Stimulated activated CD8-positive, alpha-beta memory T cell treated with anti-CD3 and anti-CD28 coated beads, Interleukin-2, amount 100 ng/mL, for 48 hours (primary cell): ENCODE results near the gene CAPN2.
A peak's percentile ranks its signal among the peaks of the same experiment; 100 is the strongest.
"Not testable (repeated sequence)": the region's sequence is repeated elsewhere in the genome, so short reads cannot be mapped to it uniquely, and the experiment has no call there.

ENCODE experiments used
- DNase-seq, 2 donors: peaks; one replicate each; pipeline ENCODE4 v3.0.0-alpha.2; 2020; ENCODE audit warnings: low read depth in 2 of 2

CAPN2 gene

GRCh38 chr1:223717123-223717522 is 4.8 kb downstream of the CAPN2 start:
- DNase-seq: no peak

DNA sequence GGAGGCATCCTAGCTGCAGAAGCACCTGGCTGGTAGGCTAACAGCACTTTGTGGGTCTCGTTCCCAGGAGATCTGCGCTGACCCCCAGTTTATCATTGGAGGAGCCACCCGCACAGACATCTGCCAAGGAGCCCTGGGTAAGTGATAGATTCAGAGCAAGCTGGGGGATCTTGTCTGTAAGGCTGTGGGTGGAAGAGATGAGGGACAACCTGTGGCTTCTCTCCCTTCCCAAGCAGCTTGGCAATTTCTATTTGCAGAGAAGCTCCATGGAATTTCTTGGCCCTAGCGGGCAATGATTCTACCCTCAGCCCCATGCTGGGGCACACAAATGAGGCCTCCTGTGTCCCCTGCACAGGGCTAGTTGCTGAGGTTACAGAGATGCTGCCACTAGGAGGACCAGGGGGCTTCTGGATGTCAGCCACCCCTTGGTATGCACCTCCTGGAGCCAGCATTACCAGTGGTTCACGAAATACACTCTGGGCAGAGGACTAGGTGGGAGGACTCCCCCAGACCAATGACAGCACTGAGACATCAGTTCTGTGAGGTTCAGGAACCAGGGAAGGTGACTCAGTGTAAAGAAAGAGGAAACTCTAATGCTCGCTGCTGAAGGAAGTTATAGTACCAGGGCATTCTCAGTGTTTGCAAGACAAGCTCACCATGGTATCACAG is 5.5 kb downstream of the CAPN2 start:
- no peak for DNase-seq

DNA sequence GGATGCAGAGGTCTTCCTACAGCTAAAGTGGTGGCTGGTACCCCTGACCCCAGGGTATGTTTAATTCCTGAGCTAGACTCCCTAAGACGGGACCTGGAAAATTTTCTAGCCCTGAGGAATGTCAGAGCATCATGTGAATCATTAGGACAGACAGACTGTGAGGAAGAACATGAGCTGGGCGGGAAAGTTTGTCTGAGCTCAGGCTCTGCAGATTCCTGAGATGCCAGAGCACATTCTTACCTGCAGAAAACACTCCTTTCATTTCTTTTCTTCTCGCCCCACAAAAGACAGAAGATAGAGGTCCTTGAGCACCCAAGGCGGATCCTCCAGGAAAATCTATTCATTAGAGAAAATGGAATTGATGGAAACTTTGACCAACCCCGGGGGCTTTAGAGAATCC is 6.5 kb downstream of the CAPN2 start:
- no peak for DNase-seq

GRCh38 chr1:223720971-223721591 is 8.7 kb downstream of the CAPN2 start:
- no peak for DNase-seq

GRCh38 chr1:223721658-223722607 is 9.6 kb downstream of the CAPN2 start:
- no peak for DNase-seq

- no peak for DNase-seq
Measured at GRCh38 chr1:223723351-223723904, 11.1 kb downstream of the CAPN2 start.

DNA sequence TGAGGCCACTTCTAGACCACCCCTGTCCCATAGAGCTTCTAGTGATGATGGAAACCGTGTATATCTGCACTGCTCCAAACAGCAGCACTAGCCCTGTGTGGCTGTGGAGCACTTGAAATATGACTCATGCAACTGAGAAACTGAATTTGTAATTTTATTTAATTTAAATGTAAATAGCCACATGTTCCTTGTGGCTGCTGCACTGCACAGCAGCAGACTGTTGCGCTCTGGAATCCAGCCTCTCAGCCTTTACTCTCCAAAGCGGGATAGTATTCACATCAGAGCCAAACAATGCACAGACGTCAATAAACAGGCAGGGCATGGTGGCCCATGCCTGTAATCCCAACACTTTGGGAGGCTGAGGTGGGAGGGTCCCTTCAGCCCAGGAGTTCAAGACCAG is 12.0 kb downstream of the CAPN2 start:
- no peak for DNase-seq

DNA sequence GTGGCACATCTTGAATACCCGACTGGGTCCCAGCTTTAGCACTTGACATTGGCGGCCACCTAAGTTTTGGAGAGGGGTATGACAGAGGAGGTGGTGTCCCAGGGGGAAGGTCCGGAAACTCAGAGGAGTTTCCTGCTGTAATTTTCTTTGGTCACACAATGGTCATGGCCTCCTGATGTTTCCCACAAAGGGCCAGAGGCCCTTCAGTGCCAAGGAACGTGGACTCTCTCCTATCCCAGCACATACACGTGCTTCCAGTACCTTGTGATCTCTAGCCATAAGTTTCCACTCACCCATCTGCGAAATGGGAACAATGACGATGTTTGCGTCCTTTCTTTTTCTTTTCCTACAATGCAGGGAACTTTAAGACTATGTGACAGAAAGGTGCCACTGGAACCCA is 13.2 kb downstream of the CAPN2 start:
- DNase-seq: no peak

- DNase-seq: peak; percentile 68 to 76
Measured at GRCh38 chr1:223726380-223727001, 14.2 kb downstream of the CAPN2 start.

GRCh38 chr1:223727541-223727940 is 15.2 kb downstream of the CAPN2 start:
- DNase-seq: no peak

DNA sequence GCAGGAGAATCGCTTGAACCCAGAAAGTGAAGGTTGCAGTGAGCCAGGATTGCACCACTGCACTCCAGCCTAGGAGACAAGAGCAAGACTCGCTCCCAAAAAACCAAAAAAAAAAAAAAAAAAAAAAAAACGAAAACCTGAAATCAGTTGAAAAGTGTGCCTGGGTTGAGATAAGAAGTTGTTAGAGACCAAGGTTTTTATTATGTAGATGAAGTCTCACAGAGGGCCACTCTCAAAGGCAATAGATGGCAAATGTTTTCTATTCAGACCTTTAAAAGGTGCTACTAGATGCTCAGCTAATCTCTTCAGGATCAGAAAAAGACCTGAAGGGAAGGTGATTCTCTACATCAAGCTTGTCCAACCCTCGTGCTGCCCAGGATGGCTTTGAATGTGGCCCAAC is 17.6 kb downstream of the CAPN2 start:
- DNase-seq: no peak

- no peak for DNase-seq
Measured at GRCh38 chr1:223730479-223731132, 18.3 kb downstream of the CAPN2 start.

GRCh38 chr1:223731133-223731770 is 18.9 kb downstream of the CAPN2 start:
- no peak for DNase-seq

DNA sequence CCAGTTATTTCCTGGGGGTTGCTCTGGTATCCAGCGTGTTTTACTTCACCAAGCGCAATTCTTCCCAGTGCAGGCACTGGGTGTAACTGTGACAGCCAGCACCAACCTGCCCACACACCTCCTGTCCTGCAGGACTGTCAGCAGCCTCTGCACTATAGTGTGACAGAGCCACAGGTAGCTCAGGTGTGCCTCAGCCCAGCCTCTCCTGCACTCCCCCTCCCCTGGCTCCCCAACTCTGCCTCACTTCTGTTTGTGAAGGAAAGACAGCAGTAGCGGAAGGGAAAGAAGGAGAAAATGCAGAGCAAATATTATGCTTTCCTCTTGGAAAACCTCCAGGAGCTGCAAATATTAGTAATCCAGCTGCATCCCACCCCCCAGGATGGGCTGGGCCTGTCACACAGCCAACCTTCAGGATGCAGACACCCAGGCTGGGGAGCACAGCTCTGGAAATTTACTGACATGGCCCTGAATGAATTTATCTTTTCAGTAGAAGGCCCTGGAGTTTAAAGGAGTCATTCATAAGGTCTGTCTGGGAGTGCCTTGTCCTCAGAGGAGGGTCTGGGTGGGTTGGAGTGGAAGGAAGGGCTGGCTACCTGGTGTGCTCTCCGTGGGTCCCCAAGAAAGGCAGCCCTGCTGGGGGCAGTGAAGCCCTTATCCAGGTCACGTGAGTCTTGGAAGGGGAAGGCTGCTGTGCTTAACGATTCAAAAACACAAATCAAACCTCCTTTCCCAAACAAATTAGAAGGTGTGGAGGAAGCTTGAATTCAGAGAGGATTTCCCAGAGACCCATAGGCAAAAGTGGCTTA is 20.9 kb downstream of the CAPN2 start:
- no peak for DNase-seq

- DNase-seq: no peak
Measured at GRCh38 chr1:223733898-223734852, 21.8 kb downstream of the CAPN2 start.

GRCh38 chr1:223736638-223737037 is 24.3 kb downstream of the CAPN2 start:
- DNase-seq: not testable (repeated sequence)

DNA sequence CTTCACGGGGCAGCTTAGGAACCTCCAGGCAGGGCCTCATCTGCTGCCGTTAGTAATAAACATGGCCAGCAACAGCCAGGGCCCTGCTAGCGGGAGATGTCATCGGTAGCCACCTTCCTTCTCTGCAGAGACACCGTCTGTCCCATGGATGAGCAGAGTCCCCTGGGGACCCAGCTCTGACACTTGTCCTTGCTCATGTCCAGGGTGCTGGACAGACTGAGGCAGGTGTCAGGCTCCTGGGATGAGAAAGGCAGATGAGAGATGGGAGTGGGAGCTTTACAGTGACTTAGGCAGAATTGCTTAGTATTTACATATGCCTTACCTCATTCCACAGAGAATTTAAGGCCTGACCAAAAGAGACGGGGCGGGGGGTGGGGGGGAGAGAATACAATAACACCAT is 25.0 kb downstream of the CAPN2 start:
- no peak for DNase-seq

GRCh38 chr1:223738465-223739365 is 26.4 kb downstream of the CAPN2 start:
- DNase-seq: no peak
